ENCODE results near the gene SLC9A3. TPM values are rescaled to one million over a fixed set of nuclear protein-coding genes. Genes with fewer than 3 reads are reported as not detected.

SLC9A3 gene
- total and polyA plus RNA-seq, 8 donors = 0.60 to 1.9 (median 0.95) TPM

- Histone ChIP-seq H3K4me3 (no peak overlapping the region), H3K9me3 (no peaks in the 10 kb centered on the region), H3K27me3 (no peaks in the 10 kb centered on the region), H3K36me3 (no peaks in the 10 kb centered on the region), H3K27ac (no peak overlapping the region), H3K4me1 (no peaks in the 10 kb centered on the region)
- TF ChIP-seq CTCF (IDR thresholded peaks at IDR 0.05) = no peak
- intact Hi-C loops (cut with DNase I) = no loop called here
- 83 to 87% methylated on average over 6 of the region's 6 CpGs for WGBS, 2 donors
- ATAC-seq (no peak), FAIRE-seq (no peak), DNase-seq (no peak)
Measured at GRCh38 chr5:551406-551805, 27.2 kb upstream of the SLC9A3 start.

DNA sequence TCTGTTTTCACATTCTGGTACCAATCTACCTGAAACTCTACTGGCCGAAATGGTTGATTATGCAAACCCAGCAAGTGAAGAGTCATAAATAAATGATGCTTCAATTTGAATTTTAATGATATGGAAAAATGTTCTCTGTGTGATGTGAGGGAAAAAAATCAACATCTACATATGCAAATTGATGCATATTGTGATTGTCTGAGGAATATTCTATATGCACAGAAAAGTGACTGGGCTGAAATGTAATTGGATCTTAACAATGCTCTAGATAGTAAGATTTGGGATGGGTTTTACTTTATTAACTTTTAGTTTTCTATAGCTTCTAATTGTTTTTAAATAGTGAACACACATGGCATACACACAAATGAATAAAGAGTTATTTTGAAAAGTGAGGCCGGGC, 25.0 kb upstream of the SLC9A3 start:
- FAIRE-seq (no peak), DNase-seq (no peak), ATAC-seq (no peak)
- no peaks in the 10 kb centered on the region for H3K36me3 ChIP-seq
- no peaks in the 10 kb centered on the region for H3K4me1 ChIP-seq
- TF ChIP-seq CTCF (IDR thresholded peaks at IDR 0.05) = no peak
- 81 to 84% methylated on average over 2 of the region's 2 CpGs for WGBS, 2 donors
- no peak overlapping the region for H3K27ac ChIP-seq
- H3K9me3 ChIP-seq = no peaks in the 10 kb centered on the region
- no peak overlapping the region for H3K4me3 ChIP-seq
- intact Hi-C loops (cut with DNase I) = no loop called here
- H3K27me3 ChIP-seq = no peaks in the 10 kb centered on the region

DNA sequence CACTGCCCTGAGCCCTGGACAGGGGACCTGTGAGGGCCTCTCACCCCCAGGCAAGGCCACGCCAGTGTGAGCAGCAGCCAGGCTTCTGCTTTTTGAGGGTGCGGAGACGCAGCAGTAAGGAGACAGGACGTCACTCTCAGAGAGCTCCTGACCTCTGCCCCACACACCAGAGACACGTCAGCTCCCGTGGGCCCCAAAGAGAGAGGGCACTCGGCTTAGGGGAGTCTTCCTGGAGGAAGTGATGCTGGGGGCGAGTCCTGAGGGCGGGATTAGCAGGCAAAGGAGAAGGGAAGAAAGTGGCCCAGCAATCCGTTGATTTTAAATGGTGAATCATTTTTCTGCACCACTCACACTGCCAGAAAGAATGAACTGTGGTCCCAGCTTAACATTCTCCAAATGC, 24.0 kb upstream of the SLC9A3 start:
- no peak for TF ChIP-seq CTCF (IDR thresholded peaks at IDR 0.05)
- H3K27ac ChIP-seq = no peak overlapping the region
- intact Hi-C loops (cut with DNase I) = no loop called here
- 53 to 58% methylated on average over 10 of the region's 10 CpGs for whole genome bisulfite sequencing, 2 donors
- H3K4me1 ChIP-seq = no peaks in the 10 kb centered on the region
- peak in 1 of 4 donors; percentile 43 for ATAC-seq
- no peak overlapping the region for H3K4me3 ChIP-seq
- DNase-seq = peak in 2 of 6 donors; percentile 13 to 22
- no peaks in the 10 kb centered on the region for H3K9me3 ChIP-seq
- no peaks in the 10 kb centered on the region for H3K27me3 ChIP-seq
- FAIRE-seq = no peak
- no peaks in the 10 kb centered on the region for H3K36me3 ChIP-seq

GRCh38 chr5:547086-547924, 23.1 kb upstream of the SLC9A3 start:
- TF ChIP-seq CTCF (IDR thresholded peaks at IDR 0.05) = no peak
- Histone ChIP-seq H3K27ac (no peak overlapping the region), H3K36me3 (no peaks in the 10 kb centered on the region), H3K4me1 (no peaks in the 10 kb centered on the region), H3K4me3 (no peak overlapping the region), H3K27me3 (no peaks in the 10 kb centered on the region), H3K9me3 (no peaks in the 10 kb centered on the region)
- FAIRE-seq (no peak), DNase-seq (peak in 4 of 6 donors; percentile 0 to 56 (median 11)), ATAC-seq (no peak)
- intact Hi-C loops (cut with DNase I) = no loop called here
- WGBS, 2 donors = 71 to 76% methylated on average over 21 to 22 of the region's 22 CpGs

- Histone ChIP-seq H3K27ac (no peak overlapping the region), H3K9me3 (no peaks in the 10 kb centered on the region), H3K36me3 (no peaks in the 10 kb centered on the region), H3K27me3 (no peaks in the 10 kb centered on the region), H3K4me3 (no peak overlapping the region), H3K4me1 (no peaks in the 10 kb centered on the region)
- FAIRE-seq (no peak), DNase-seq (peak in 3 of 6 donors; percentile 0 to 42 (median 21)), ATAC-seq (no peak)
- WGBS, 2 donors = 81% methylated on average over 14 of the region's 14 CpGs
- no peak for TF ChIP-seq CTCF (IDR thresholded peaks at IDR 0.05)
- intact Hi-C loops (cut with DNase I) = no loop called here
Measured at GRCh38 chr5:546376-546908, 22.2 kb upstream of the SLC9A3 start.

Data from pancreas (tissue), 10 donors.